K562 (cell line): ENCODE data around the gene NXF1. TPM values are rescaled to one million over a fixed set of nuclear protein-coding genes. Genes with fewer than 3 reads are reported as not detected.

Experiments
- ATAC-seq: fragments of 200-7000 bp; cut with Tn5 transposase; 3 replicates; pipeline ENCODE4 v1.9.1; 2020; ENCODE audit warnings: moderate library complexity
- BruUV-seq: library from RNA; stranded (reverse); fragments of 400-500 nt; replicated peaks from 2 replicates; lab custom pipeline; 2021; lab: Mats Ljungman, UMichigan
- CTCF ChIA-PET: fragments of 300-600 bp; formaldehyde crosslinking; extraction: SDS; loops from one replicate; lab custom pipeline; 2021; ENCODE audit warnings: low intra/inter-chr PET ratio; lab: Yijun Ruan, JAX
- POLR2A ChIA-PET: fragments of 300-600, 350-650 bp; sonication (Branson Sonifier 250); formaldehyde crosslinking; extraction: SDS; loops from one replicate; lab custom pipeline; 2021; ENCODE audit warnings: antibody characterized with exemption, inconsistent platforms; lab: Yijun Ruan, JAX
- DNase-seq, 4 experiments: peaks; one replicate each; pipeline versions ENCODE4 v3.0.0 to v3.0.0-alpha.2; 2011 to 2018; ENCODE audit warnings: low spot score in 3 of 4, mixed read lengths in 3 of 4; ENCODE audit errors: extremely low read depth in 1 of 4
- FAIRE-seq: peaks from 2 replicates; lab custom pipeline; 2011; peaks lifted over from hg19 to GRCh38; lab: Jason Lieb, UNC
- H2AFZ ChIP-seq: 2 replicates; pipeline ENCODE4 v1.6.0; 2011; ENCODE audit warnings: low read depth, low read length, control low read depth, inconsistent platforms
- H3K27ac ChIP-seq: fragments of 200-600 bp; 3 replicates; pipeline ENCODE4 v1.8.0; 2011; ENCODE audit warnings: low read depth, mild to moderate bottlenecking, control low read depth, inconsistent platforms, low read length, moderate library complexity, mixed read lengths; ENCODE audit errors: extremely low read depth
- H3K27me3 ChIP-seq, 2 experiments: fragments of 300-600 bp in 1 of 2; 2 replicates in 1 of 2; 3 replicates in 1 of 2; pipeline versions ENCODE4 v1.6.0 to v1.8.0; 2011; ENCODE audit warnings: inconsistent platforms in 2 of 2, low read length in 2 of 2, mild to moderate bottlenecking in 1 of 2, mixed read lengths in 1 of 2, moderate library complexity in 1 of 2; ENCODE audit not compliant: control insufficient read depth in 2 of 2, insufficient read depth in 2 of 2
- H3K36me3 ChIP-seq: fragments of 300-600 bp; 3 replicates; pipeline ENCODE4 v1.8.0; 2011; ENCODE audit warnings: mild to moderate bottlenecking, low read length, inconsistent platforms; ENCODE audit not compliant: control insufficient read depth, insufficient read depth
- H3K4me1 ChIP-seq, 2 experiments: fragments of 200-600 bp in 1 of 2; replicated peaks in 1 of 2; 2 replicates in 1 of 2; 3 replicates in 1 of 2; pipeline versions ENCODE4 v1.5.1 to v1.8.0; 2011; ENCODE audit warnings: inconsistent platforms in 2 of 2, low read length in 2 of 2, mild to moderate bottlenecking in 1 of 2, mixed read lengths in 1 of 2, moderate library complexity in 1 of 2; ENCODE audit not compliant: control insufficient read depth in 2 of 2, insufficient read depth in 2 of 2
- H3K4me2 ChIP-seq: 2 replicates; pipeline ENCODE4 v1.6.1; 2011; ENCODE audit warnings: low read length, control low read depth, inconsistent platforms, mixed read lengths; ENCODE audit not compliant: insufficient read depth
- H3K4me3 ChIP-seq: fragments of 200-600 bp; sonication (generic), shearing (Covaris generic); 2 replicates; pipeline ENCODE4 v1.5.1; 2016; ENCODE audit warnings: control low read depth, inconsistent platforms
- H3K79me2 ChIP-seq: fragments of 200-600 bp; 3 replicates; pipeline ENCODE4 v1.8.0; 2011; ENCODE audit warnings: low read length, inconsistent platforms; ENCODE audit not compliant: control insufficient read depth, insufficient read depth
- H3K9ac ChIP-seq, 2 experiments: 2 replicates each; pipeline versions ENCODE4 v1.6.0 to v1.6.1; 2011; ENCODE audit warnings: low read depth in 2 of 2, low read length in 2 of 2, control low read depth in 1 of 2, inconsistent platforms in 1 of 2, mild to moderate bottlenecking in 1 of 2, mixed read lengths in 1 of 2; ENCODE audit not compliant: insufficient read depth in 1 of 2
- H3K9me1 ChIP-seq: one replicate; pipeline ENCODE4 v1.6.0; 2011; ENCODE audit warnings: inconsistent platforms, mild to moderate bottlenecking, low read length, moderate library complexity; ENCODE audit not compliant: control insufficient read depth, insufficient read depth
- H3K9me3 ChIP-seq: replicated peaks from 2 replicates; pipeline ENCODE4 v1.5.1; 2011; ENCODE audit warnings: low read depth, low read length, inconsistent platforms; ENCODE audit not compliant: control insufficient read depth, insufficient read depth
- H4K20me1 ChIP-seq: replicated peaks from 2 replicates; pipeline ENCODE4 v1.6.1; 2011; ENCODE audit warnings: low read length, inconsistent platforms, mixed read lengths; ENCODE audit not compliant: control insufficient read depth, insufficient read depth
- FOXA1 ChIP-seq: fragments of 450-650 bp; IDR thresholded peaks from 2 replicates; pipeline ENCODE4 v1.6.1; 2016; ENCODE audit warnings: mild to moderate bottlenecking, borderline replicate concordance
- FOXK2 ChIP-seq, 2 experiments: fragments of 450-650 bp; IDR thresholded peaks in 1 of 2; conservative IDR thresholded peaks in 1 of 2; 2 replicates each; pipeline ENCODE4 v1.6.1; 2016; ENCODE audit warnings: low read depth in 2 of 2, mild to moderate bottlenecking in 1 of 2
- KAT8 ChIP-seq: fragments of 450-650 bp; IDR thresholded peaks from 2 replicates; pipeline ENCODE4 v1.6.1; 2016; ENCODE audit warnings: low read depth, mild to moderate bottlenecking
- RBM22 ChIP-seq: fragments of 200-400 bp; formaldehyde crosslinking; IDR thresholded peaks from 2 replicates; pipeline ENCODE4 v1.6.1; 2018; ENCODE audit warnings: low read length, low read depth; ENCODE audit not compliant: poor library complexity, severe bottlenecking
- STAG1 ChIP-seq: sonication (generic); formaldehyde crosslinking; IDR thresholded peaks from 2 replicates; pipeline ENCODE4 v1.5.0; 2020; ENCODE audit warnings: missing genetic modification reagents, borderline replicate concordance
- TCF3 ChIP-seq: sonication (generic); formaldehyde crosslinking; IDR thresholded peaks from 2 replicates; pipeline ENCODE4 v1.4.0; 2020; ENCODE audit warnings: mild to moderate bottlenecking, missing genetic modification reagents
- TEAD4 ChIP-seq, 2 experiments: sonication (generic) in 1 of 2; formaldehyde crosslinking in 1 of 2; IDR thresholded peaks; 2 replicates each; pipeline versions ENCODE4 v1.6.1 to v1.8.0; 2012 to 2022; ENCODE audit warnings: borderline replicate concordance in 1 of 2, inconsistent platforms in 1 of 2, low read length in 1 of 2, mild to moderate bottlenecking in 1 of 2, missing genetic modification reagents in 1 of 2
- THRA ChIP-seq: fragments of 450-650 bp; IDR thresholded peaks from 2 replicates; pipeline ENCODE4 v1.6.1; 2017; ENCODE audit warnings: mild to moderate bottlenecking, moderate library complexity
- TRIM24 ChIP-seq, 2 experiments: fragments of 450-650 bp; IDR thresholded peaks; 2 replicates each; pipeline ENCODE4 v1.6.1; 2016
- VEZF1 ChIP-seq: fragments of 200-800 bp; sonication (Bioruptor generic); IDR thresholded peaks from 2 replicates; pipeline ENCODE4 v1.6.1; 2017; ENCODE audit warnings: missing genetic modification characterization, missing compliant biosample characterization
- ZBTB7A ChIP-seq: IDR thresholded peaks from 2 replicates; pipeline ENCODE4 v1.6.1; 2011; ENCODE audit warnings: low read depth, mild to moderate bottlenecking, low read length, moderate library complexity, borderline replicate concordance; ENCODE audit not compliant: control insufficient read depth
- ZNF12 ChIP-seq: sonication (generic); formaldehyde crosslinking; IDR thresholded peaks from 2 replicates; pipeline ENCODE4 v1.4.0; 2020; ENCODE audit warnings: mild to moderate bottlenecking, missing genetic modification reagents
- ZNF740 ChIP-seq, 3 experiments: fragments of 200-800 bp in 1 of 3; sonication (Bioruptor generic) in 1 of 3; sonication (generic) in 1 of 3; formaldehyde crosslinking in 1 of 3; IDR thresholded peaks; 2 replicates each; pipeline versions ENCODE4 v1.6.1 to v1.8.0; 2016 to 2022; ENCODE audit warnings: mild to moderate bottlenecking in 2 of 3, missing compliant biosample characterization in 2 of 3, missing genetic modification characterization in 2 of 3, missing genetic modification reagents in 1 of 3
- WGBS: fragments of 100-300 bp; shearing (Covaris generic); methylation state at CpG from one replicate; pipeline ENCODE4 v1.1.6; 2016; ENCODE audit warnings: low coverage, mixed read lengths; ENCODE audit not compliant: insufficient coverage; ENCODE audit errors: missing lambda C conversion rate; 5-methylcytosine and 5-hydroxymethylcytosine counted together
- in situ Hi-C: fragments of 300-500 bp; cut with MboI; formaldehyde crosslinking; loops from 4 replicates; pipeline ENCODE4 v1.15.0; 2018; ENCODE audit warnings: inconsistent platforms, mixed read lengths
- intact Hi-C: fragments of 100-400 bp; cut with micrococcal nuclease; formaldehyde crosslinking; loops from 2 replicates; pipeline ENCODE4 v1.14.2; 2022
- polyA plus RNA-seq, 8 experiments: library from polyadenylated mRNA; depleted of rRNA in 4 of 8; stranded (reverse) in 5 of 8; unstranded in 3 of 8; fragments of >200 nt; fragmentation: Nextera tagmentation in 2 of 8; fragmentation: Illumina TruSeq in 1 of 8; extraction: Ambion mirVana in 2 of 8; extraction: Trizol in 1 of 8; gene quantifications; 2 replicates each; pipeline versions ENCODE4 v1.2.1 to v1.2.3, GENCODE V29; 2011 to 2014; ENCODE audit warnings: inconsistent platforms in 1 of 8, missing spikeins in 1 of 8
- total RNA-seq, 7 experiments: library from RNA; depleted of rRNA in 6 of 7; stranded (reverse); fragments of >200 nt in 6 of 7; fragmentation: Illumina TruSeq in 2 of 7; extraction: Trizol in 2 of 7; gene quantifications; 2 replicates each; pipeline versions ENCODE4 v1.2.1 to v1.2.3, GENCODE V29; 2011 to 2021; ENCODE audit warnings: low replicate concordance in 1 of 7

NXF1 gene
- total and polyA plus RNA-seq, 9 of the 15 experiments (the other 6 are each of a cell fraction or from before 2014, with no cell fraction given), result 18.1 to 98.3 (median 35.8) TPM

GRCh38 chr11:62831520-62832335, 26.5 kb upstream of the NXF1 start, which contains the start of gene STX5 (continued):
- TF ChIP-seq STAG1 (CRISPR knock-in tag) (no peak), TCF3 (0 out of 2 replicates have a peak, but pooled peaks have one; percentile 2), TEAD4 (IDR thresholded peaks at IDR 0.05; ENCODE audit: low read length) (no peak), TEAD4 (CRISPR knock-in tag; IDR thresholded peaks at IDR 0.05; ENCODE audit: borderline replicate concordance) (no peak), FOXK2 (conservative IDR thresholded peaks at IDR 0.05 in 1 of 2, IDR thresholded peaks at IDR 0.05 in 1 of 2; ENCODE audit: low read depth in 2 of 2) (peak; percentile 91 to 95), TRIM24 (IDR thresholded peaks at IDR 0.05) (no peak)

- peak overlapping the region; percentile 94 for H3K4me3 ChIP-seq
- in situ Hi-C loops (no loop called here), intact Hi-C loops (loop anchor here (1.0 kb wide), 1 partner anchor 26 kb away; the partner anchor contains the start of gene NXF1)
- no TSS peak for BruUV-seq
- peaks cover 51% of the 10 kb centered on the region for H3K79me2 ChIP-seq
- FAIRE-seq (no peak), ATAC-seq (peak; percentile 20), DNase-seq (peak in 2 of 4 experiments; percentile 42 to 48)
- H3K4me2 ChIP-seq, result peak overlapping the region; percentile 98
- ChIA-PET CTCF (no interaction called here), POLR2A (interaction anchor here (0.6 to 4.9 kb wide), 17 partner anchors 8 to 1948 kb away, joined by 3 to 97 read pairs (median 11); partner anchors contain the start of genes SLC3A2, WDR74 and ZBTB3)
- H3K27me3 ChIP-seq, result no peaks in the 10 kb centered on the region
- H4K20me1 ChIP-seq, result peaks cover 5% of the 10 kb centered on the region; the same call in 1 of the 2 replicates
- peak overlapping the region; percentile 98 for H3K27ac ChIP-seq
- H3K4me1 ChIP-seq, result peaks cover 7 to 17% of the 10 kb centered on the region in 2 experiments; a peak in 4 of 5 replicates
- H3K36me3 ChIP-seq, result peaks cover 60% of the 10 kb centered on the region
- peak overlapping the region; percentile 96 for H2AFZ ChIP-seq
- no peaks in the 10 kb centered on the region for H3K9me3 ChIP-seq
- WGBS, result under 1% methylated on average over 26 of the region's 33 CpGs
- peak overlapping the region; percentile 86 to 96 for H3K9ac ChIP-seq
- H3K9me1 ChIP-seq, result no peaks in the 10 kb centered on the region
- TF ChIP-seq FOXA1 (no peak), THRA (no peak), VEZF1 (CRISPR knock-in tag) (peak; percentile 46; the same call in 1 of the 2 replicates), ZNF12 (CRISPR knock-in tag) (no peak), ZNF740 (CRISPR knock-in tag; IDR thresholded peaks at IDR 0.05) (peak; percentile 90), ZNF740 (tag; IDR thresholded peaks at IDR 0.05) (peak in 1 of 2 experiments; percentile 70; a peak in 2 of 4 replicates), KAT8 (no peak), ZBTB7A (peak; percentile 22; the same call in 1 of the 2 replicates), RBM22 (no peak)
Measured at GRCh38 chr11:62830904-62831519, 25.8 kb upstream of the NXF1 start.
